Fibroblast of lung (primary cell): ENCODE results near the gene DOHH.

Experiments
- CTCF ChIP-seq, 2 donors: IDR thresholded peaks in 1 of 2; conservative IDR thresholded peaks in 1 of 2; 1 replicate in 1 of 2; 2 replicates in 1 of 2; pipeline ENCODE4 v1.5.1; 2011 to 2012; ENCODE audit warnings: low read length in 2 of 2, control low read depth in 1 of 2, inconsistent platforms in 1 of 2, low read depth in 1 of 2, mild to moderate bottlenecking in 1 of 2
- EZH2 ChIP-seq: IDR thresholded peaks from 2 replicates; pipeline ENCODE4 v1.5.1; 2012; ENCODE audit warnings: low read length, control low read depth, mild to moderate bottlenecking; ENCODE audit errors: missing control alignments

GRCh38 chr19:3514930-3515329 is 14.5 kb upstream of the DOHH start:
- no peak for TF ChIP-seq CTCF (conservative IDR thresholded peaks at IDR 0.05 in 1 of 2, IDR thresholded peaks at IDR 0.05 in 1 of 2; ENCODE audit: low read depth in 1 of 2, low read length in 2 of 2)
- TF ChIP-seq EZH2, result no peak
